Measurements from ENCODE around the gene ROR1.
"Not testable (repeated sequence)": the region's sequence is repeated elsewhere in the genome, so short reads cannot be mapped to it uniquely, and the experiment has no call there.

DNA sequence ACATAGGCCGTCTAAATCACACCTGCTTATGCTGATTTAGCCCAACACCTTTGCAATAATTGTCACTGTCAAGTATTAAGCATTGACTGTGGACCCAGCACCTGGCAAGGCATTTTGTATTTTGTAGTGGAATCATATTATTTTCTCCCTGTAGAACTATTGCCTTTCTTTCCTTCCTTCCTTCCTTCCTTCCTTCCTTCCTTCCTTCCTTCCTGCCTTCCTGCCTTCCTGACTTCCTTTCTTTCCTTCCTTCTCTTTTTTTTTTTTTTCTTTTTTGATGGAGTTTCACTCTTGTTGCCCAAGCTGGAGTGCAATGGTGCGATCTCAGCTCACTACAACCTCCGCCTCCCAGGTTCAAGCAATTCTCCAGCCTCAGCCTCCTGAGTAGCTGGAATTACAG, 13.5 kb downstream of the ROR1 start:
- not testable (repeated sequence) for TF ChIP-seq ZBTB10 (tag by site-specific recombination; IDR thresholded peaks at IDR 0.05); ZBTB6 (tag by site-specific recombination; IDR thresholded peaks at IDR 0.05); ZNF292 (tag by site-specific recombination; IDR thresholded peaks at IDR 0.05; ENCODE audit: borderline replicate concordance, low read depth)

All from HEK293 (cell line).